Lung (tissue), 12 donors: Measurements from ENCODE around the gene CDC42EP3. TPM values are rescaled to one million over a fixed set of nuclear protein-coding genes. Genes with fewer than 3 reads are reported as not detected.
A peak's percentile ranks its signal among the peaks of the same experiment; 100 is the strongest.

Source experiments
- ATAC-seq: fragments of 200-7000 bp; cut with Tn5 transposase; one replicate; pipeline ENCODE4 v1.9.1; 2020; ENCODE audit warnings: moderate number of reproducible peaks; ENCODE audit not compliant: insufficient read depth, low FRiP score
- DNase-seq, 3 donors: peaks; one replicate each; pipeline ENCODE4 v3.0.0-alpha.2; 2013 to 2017
- H3K27ac ChIP-seq, 2 donors: one replicate each; pipeline ENCODE4 v1.5.1; 2013; ENCODE audit warnings: mild to moderate bottlenecking in 2 of 2, moderate library complexity in 2 of 2, control low read depth in 1 of 2, inconsistent platforms in 1 of 2, low read depth in 1 of 2, low read length in 1 of 2
- H3K27me3 ChIP-seq, 3 donors: one replicate each; pipeline ENCODE4 v1.5.1; 2013; ENCODE audit warnings: low read length in 2 of 3; ENCODE audit not compliant: control insufficient read depth in 3 of 3, insufficient read depth in 3 of 3
- H3K36me3 ChIP-seq, 4 donors: one replicate each; pipeline ENCODE4 v1.5.1; 2013; ENCODE audit warnings: low read length in 4 of 4, mild to moderate bottlenecking in 1 of 4, moderate library complexity in 1 of 4; ENCODE audit not compliant: control insufficient read depth in 4 of 4, insufficient read depth in 4 of 4
- H3K4me1 ChIP-seq, 5 donors: one replicate each; pipeline ENCODE4 v1.5.1; 2013; ENCODE audit warnings: low read length in 5 of 5, mild to moderate bottlenecking in 2 of 5, moderate library complexity in 1 of 5; ENCODE audit not compliant: control insufficient read depth in 5 of 5, insufficient read depth in 5 of 5
- H3K4me3 ChIP-seq: one replicate; pipeline ENCODE4 v1.5.1; 2013; ENCODE audit warnings: mild to moderate bottlenecking, control low read depth, moderate library complexity
- H3K9ac ChIP-seq, 2 donors: one replicate each; pipeline ENCODE4 v1.5.1; 2013; ENCODE audit warnings: low read length in 2 of 2, control low read depth in 1 of 2; ENCODE audit not compliant: insufficient read depth in 1 of 2
- H3K9me3 ChIP-seq, 4 donors: one replicate each; pipeline ENCODE4 v1.5.1; 2013; ENCODE audit warnings: low read length in 3 of 4, mild to moderate bottlenecking in 1 of 4, moderate library complexity in 1 of 4; ENCODE audit not compliant: control insufficient read depth in 4 of 4, insufficient read depth in 3 of 4
- CTCF ChIP-seq: IDR thresholded peaks from 2 replicates; pipeline ENCODE4 v1.5.1; 2012; ENCODE audit warnings: mild to moderate bottlenecking; ENCODE audit errors: control extremely low read depth, extremely low read depth
- WGBS, 2 donors: extraction: QIAGEN DNeasy Blood & Tissue Kit; methylation state at CpG; one replicate each; pipeline ENCODE4 v1.1.7; 2013; 5-methylcytosine and 5-hydroxymethylcytosine counted together
- polyA plus RNA-seq, 2 donors: library from polyadenylated mRNA; stranded (reverse); fragments of 200-250 nt; gene quantifications; one replicate each; pipeline ENCODE4 v1.2.1, GENCODE V29; 2013
- total RNA-seq, 2 donors: library from RNA; depleted of rRNA in 1 of 2; stranded (reverse); fragments of >200 nt in 1 of 2; gene quantifications; one replicate each; pipeline ENCODE4 v1.2.1, GENCODE V29; 2014 to 2021
- donor health status: control.
- donor health status: control.
- donor health status: Bipolar disorder and iron deficiency.
- donor health status: healthy.
- donor health status: DM: yes; HTN: yes; CAD: no.

The CDC42EP3 gene
- total and polyA plus RNA-seq, 4 donors: 22.9 to 59.0 (median 38.0) TPM

GRCh38 chr2:37627710-37628109, 43.7 kb downstream of the CDC42EP3 start:
- H3K9ac ChIP-seq: no peak overlapping the region
- no peaks in the 10 kb centered on the region for H3K36me3 ChIP-seq
- ATAC-seq (no peak), DNase-seq (no peak)
- H3K27me3 ChIP-seq: peaks cover 0 to 4% (median 0%) of the 10 kb centered on the region in 3 donors
- no peak for TF ChIP-seq CTCF
- peaks cover 0 to 19% (median 7%) of the 10 kb centered on the region in 5 donors for H3K4me1 ChIP-seq
- H3K9me3 ChIP-seq: no peaks in the 10 kb centered on the region
- H3K27ac ChIP-seq: no peak overlapping the region
- no peak overlapping the region for H3K4me3 ChIP-seq

GRCh38 chr2:37625796-37626571, 45.5 kb downstream of the CDC42EP3 start:
- H3K4me3 ChIP-seq: no peak overlapping the region
- H3K27ac ChIP-seq: peak overlapping the region; percentile 27 to 52
- H3K9ac ChIP-seq: no peak overlapping the region
- no peaks in the 10 kb centered on the region for H3K9me3 ChIP-seq
- 32 to 47% methylated on average over 11 of the region's 11 CpGs for WGBS, 2 donors
- peak; percentile 36 to 64 (median 60) for DNase-seq
- no peak for ATAC-seq
- H3K4me1 ChIP-seq: peaks cover 0 to 13% (median 7%) of the 10 kb centered on the region in 5 donors
- H3K36me3 ChIP-seq: no peaks in the 10 kb centered on the region
- TF ChIP-seq CTCF: no peak
- H3K27me3 ChIP-seq: no peaks in the 10 kb centered on the region

GRCh38 chr2:37625156-37625555, 46.3 kb downstream of the CDC42EP3 start:
- Histone ChIP-seq H3K36me3 (no peaks in the 10 kb centered on the region), H3K9me3 (no peaks in the 10 kb centered on the region), H3K27ac (peak overlapping the region in 1 of 2 donors; percentile 27), H3K4me3 (no peak overlapping the region), H3K4me1 (peaks cover 0 to 13% (median 7%) of the 10 kb centered on the region in 5 donors), H3K27me3 (no peaks in the 10 kb centered on the region), H3K9ac (no peak overlapping the region)
- ATAC-seq: no peak
- DNase-seq: no peak
- TF ChIP-seq CTCF: no peak
